Kidney glomerular epithelial cell (primary cell): ENCODE data around the gene PHLPP1.
"Not testable (repeated sequence)": the region's sequence is repeated elsewhere in the genome, so short reads cannot be mapped to it uniquely, and the experiment has no call there.

ENCODE experiments used
- DNase-seq: peaks from one replicate; lab custom pipeline; 2025; lab: John Stamatoyannopoulos, UW

Gene PHLPP1

DNA sequence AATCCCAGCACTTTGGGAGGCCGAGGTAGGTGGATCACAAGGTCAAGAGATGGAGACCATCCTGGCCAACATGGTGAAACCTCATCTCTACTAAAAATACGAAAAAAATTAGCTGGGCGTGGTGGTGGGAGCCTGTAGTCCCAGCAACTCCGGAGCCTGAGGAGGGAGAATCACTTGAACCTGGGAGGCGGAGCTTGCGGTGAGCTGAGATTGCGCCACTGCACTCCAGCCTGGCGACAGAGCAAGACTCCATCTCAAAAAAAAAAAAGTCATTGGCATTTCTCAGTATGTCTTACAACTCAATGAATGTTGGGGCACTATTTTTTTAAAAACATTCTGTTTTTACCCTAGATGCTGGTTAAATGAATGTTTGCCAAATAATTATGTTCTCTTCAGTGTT lies 94.1 kb downstream of the PHLPP1 start:
- not testable (repeated sequence) for DNase-seq

DNA sequence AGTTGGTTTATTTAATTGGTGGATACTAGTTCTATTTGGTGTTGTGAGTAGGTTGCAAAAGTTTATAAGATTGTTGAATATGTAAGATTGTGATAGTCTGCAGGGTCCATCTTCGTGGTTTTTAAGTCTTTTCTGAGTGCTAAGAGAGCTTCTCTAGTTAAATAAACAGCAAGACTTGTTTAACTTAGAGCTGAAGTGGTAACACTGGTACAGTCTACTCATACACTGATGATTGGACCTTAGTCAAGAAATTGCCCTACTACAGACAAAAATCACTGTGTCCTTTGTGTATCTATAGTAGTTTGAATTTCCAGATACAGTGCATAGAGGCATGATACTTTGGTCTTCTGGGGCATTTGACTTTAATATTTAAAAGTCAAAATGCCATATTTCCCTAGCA lies 94.6 kb downstream of the PHLPP1 start:
- no peak for DNase-seq

DNA sequence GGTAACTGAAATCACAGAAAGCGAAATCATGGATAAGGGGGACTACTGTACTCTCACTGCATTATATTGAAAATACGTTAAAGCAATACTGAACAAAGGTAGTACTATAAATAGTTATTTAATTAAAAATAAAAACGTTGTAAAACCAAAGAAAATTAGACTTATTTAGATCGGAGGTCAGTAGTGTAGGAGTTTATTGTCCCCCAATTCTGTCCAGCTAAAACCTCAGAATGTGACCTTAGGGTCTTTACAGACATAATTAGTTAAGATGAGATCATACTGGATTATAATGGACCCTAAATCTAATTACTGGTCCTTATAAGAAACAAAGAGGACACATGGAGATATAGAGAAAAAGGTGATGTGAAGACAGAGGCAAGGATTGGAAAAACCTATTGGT lies 95.3 kb downstream of the PHLPP1 start:
- no peak for DNase-seq

DNA sequence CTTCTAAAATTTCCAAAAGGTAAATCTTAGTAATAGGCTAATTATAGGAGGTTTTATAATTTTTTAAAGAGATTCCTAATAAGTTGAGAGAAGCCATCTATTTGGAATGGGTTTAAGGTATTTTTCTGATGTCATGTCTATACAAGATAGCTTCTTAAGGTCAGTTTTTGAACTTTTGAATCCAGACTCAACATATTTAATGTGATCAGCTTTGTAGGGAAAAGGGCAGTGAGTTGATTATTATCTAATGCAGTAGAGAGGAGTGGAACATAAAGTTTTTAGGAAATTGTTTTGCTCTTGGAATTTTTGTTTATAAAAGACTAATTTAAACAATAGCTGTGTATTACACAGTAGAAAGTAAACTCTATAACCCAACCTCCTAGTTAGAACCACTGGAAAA lies 96.3 kb downstream of the PHLPP1 start:
- DNase-seq = no peak

DNA sequence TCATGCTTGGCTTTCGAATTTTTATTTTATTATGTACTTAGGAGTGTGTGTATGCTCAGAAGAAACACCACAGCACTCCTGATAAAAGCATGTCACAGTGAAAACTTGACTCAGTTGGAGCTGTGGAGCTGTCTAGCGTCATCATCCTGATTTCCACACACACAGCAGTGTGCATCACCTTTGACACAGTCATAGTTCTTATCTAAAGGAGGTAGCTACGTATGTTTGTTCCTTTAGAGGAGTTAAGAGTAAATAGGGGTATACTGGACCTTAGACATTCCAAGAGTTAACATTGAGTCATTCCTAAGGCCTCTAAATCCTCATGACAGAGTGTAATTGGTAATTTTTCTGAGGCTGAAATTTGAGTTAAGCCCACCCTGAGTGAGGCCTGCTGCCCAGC lies 96.9 kb downstream of the PHLPP1 start:
- DNase-seq = no peak

DNA sequence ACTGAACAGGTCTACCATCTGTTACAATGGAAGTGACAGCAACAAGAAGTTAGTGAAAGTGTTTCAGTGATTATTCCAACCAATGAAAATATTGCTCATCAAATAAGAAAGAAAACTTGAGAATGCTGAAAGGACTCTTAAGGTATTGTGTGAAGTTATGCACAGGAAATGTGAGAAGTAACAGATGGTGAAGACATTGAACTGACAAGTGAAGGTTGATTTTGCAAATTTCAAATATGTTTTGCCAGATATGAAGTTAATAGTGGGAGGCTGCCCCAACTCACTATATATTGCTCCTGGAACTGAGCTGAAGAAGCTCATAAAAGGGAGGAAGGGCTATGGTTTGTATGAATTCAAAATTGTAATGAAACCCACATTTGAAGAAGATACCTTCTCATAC lies 97.5 kb downstream of the PHLPP1 start:
- no peak for DNase-seq

DNA sequence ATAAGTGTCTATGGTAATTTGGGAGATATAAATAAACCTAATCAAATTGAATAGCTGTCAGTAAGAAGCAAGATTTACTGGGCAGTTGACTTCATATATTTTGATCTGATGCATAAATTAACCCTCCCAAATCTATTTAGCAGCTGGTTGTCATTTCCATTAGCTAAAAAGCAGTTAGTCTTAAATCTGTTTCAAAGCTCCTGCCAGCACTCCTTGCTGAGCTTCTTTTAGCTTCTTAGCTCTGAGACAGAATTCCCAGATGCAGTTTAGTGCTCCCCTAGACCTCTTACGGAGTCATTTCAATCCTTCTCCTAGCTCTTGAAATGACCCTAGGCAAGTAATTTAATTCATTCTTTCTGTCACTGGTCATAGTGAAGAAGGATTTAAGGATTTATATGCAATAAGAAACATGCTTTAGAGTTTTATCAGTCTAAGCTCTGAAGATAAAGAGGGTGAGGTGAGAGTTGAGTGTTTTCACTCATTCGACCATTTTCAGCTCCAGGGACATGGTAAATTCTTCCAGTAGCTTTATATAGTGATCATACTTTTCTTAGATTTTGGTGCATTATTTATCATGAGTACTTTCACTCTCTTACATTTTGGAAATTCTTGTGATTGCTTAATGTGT lies 98.9 kb downstream of the PHLPP1 start:
- DNase-seq = no peak

DNA sequence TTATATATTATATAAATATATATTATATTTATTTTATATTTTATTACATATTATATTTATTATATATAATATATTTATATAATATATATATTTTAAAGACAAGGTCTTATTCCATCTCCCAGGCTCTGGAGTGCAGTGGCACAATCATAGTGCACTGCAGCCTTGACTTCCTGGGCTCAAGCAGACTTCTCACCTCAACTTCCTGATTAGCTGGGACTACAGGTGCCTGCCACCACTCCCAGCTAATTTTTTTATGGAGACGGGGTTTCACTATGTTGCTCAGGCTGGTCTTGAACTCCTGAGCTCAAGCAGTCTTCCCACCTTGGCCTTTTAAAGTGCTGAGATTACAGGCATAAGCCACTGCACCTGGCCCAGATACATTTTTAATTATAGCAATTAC lies 110.0 kb downstream of the PHLPP1 start:
- no peak for DNase-seq

DNA sequence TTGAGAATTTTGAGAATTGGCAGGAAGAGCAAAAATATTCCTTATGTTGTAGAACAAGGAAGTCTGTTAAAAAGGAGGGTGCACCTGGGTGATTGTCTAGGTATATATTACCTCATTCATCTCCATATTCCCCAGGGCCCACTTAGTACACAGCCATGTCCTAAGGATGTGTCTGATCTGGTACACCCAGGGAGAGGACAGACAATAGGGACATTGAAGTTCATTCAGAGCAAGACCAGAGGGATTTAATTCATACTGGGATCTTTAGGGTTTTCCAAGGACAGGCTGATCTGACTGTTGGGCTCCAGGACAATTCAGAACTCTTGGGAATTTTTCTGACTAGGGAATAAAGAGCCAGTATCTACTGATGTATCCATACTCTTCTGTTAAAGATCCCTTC lies 112.1 kb downstream of the PHLPP1 start:
- DNase-seq = no peak

DNA sequence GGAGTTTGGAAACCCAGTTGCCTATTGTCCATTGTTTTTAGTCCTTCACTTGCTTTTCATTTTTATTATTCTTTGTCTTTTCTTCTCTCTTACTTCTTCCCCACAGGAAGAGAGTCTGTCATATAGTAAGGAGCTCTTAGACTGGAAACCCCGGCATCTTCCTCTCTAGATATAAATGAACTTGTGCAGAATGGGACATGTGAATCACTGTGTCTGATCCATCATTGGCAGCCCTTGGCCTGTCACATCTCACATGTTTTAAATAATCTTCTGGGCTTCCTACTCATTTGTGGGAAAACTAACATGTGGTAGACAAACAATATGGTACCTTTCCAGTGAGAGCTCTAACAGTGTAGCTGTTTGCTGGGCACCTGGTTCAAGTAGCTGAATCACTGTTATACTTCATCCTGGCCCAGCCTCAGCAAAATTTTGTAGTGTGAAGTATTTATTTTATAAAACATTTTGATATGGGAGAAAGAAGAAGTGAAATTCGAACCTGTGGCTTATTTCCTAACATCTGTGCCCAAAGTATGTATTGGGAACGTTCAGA lies 112.8 kb downstream of the PHLPP1 start:
- no peak for DNase-seq

DNA sequence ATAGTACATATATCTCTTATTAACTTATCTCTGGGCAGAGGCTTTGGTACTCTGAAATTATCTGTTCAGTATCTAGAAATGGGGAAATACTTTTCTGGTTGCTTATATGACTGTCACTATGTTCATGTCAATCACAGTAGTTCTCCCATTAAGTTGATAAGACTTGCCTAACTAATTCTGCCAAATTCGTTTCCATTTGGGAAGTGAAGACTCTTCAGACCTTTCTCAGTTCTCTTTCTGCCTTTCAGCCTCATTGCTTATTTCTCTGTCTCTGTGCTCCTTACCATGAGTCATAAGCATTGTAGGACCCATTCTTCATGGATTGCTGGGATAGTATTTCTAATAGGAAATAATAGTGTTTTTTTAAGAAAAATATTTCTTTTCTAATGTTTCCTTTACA lies 113.5 kb downstream of the PHLPP1 start:
- no peak for DNase-seq

DNA sequence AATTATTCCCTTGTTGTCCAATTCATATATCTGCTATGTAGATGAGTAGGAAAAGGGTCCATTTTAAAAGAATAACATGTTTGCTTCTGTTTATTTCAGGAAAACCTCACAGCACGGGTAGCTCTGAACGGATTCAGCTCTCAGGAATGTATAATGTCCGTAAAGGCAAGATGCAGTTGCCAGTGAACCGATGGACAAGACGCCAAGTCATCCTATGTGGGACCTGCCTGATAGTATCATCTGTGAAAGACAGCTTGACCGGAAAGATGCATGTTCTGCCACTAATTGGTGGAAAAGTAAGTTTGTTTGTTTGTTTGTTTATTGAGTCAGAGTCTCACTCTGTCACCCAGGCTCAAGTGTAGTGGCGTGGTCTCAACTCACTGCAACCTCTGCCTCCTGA lies 114.6 kb downstream of the PHLPP1 start:
- no peak for DNase-seq

DNA sequence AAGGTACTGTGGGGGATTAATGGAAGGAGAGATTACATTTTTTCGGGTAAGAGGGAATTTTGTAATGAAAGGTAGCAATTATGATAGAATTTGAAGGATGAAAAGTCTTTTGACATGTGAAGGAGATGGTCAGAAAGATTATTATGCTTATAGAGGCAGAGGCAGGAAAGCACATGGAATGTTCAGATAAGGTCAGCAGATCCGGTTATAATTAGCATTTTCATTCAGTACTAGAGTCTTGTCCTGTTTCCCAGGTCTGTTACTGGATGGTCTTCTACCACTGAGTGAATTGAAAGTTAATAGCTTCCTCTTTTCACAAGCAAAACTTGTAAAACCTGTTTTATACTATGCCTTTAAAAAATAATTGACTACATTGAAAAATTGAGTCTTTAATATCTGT lies 116.9 kb downstream of the PHLPP1 start:
- DNase-seq = no peak

DNA sequence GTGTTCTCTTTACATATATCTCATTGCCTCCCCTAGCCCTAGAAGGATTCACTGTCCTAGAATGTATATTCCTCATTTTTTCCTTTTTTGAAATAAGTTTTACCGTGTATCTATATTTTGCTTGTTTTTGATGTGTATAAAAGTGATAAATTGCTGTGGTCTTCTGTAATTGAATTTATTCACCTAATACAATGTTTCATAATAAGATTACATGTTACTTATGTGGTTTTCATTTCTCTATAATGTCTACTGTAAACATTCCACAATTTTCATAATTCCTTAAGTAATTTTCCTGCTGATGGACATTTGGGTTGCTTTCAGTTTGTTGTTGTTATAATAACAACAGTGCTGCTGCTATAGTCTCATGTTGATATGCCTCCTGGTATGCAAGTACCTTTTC lies 118.2 kb downstream of the PHLPP1 start:
- DNase-seq = no peak

DNA sequence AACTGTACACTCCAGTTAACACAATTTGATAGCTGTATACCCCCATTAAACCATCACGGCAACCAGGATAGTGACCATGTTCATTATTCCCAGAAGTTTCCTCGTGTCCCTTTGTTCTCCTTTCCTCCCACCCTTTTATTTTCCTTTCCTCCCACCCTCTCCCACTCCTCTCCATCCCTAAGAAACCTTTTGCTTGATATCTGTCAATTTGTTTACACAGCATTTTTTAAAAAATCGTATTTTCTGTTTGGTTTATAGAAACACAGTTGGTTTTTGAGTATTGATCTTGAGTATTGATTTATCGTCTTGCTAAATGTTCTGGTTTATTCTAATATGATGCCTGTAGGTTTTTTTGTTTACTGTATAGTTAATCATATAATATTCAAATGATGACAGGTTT lies 119.4 kb downstream of the PHLPP1 start:
- DNase-seq = no peak

DNA sequence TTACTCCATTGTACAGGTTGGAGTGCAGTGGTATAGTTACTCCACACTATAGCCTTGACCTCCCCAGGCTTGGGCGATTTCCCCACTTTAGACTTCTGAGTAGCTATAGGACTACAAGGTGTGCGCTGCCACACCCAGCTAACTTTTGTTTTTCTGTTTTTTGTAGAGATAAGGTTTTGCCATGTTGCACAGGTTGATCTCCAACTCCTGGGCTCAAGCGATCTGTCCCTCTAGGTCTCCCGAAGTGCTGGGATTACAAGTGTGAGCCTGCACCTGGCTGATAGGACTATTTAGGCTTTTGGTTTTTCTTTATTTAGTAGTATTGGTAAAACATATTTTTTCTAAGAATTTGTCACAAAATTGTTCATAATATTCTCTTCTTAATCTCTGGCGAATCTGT lies 121.7 kb downstream of the PHLPP1 start:
- DNase-seq = no peak

DNA sequence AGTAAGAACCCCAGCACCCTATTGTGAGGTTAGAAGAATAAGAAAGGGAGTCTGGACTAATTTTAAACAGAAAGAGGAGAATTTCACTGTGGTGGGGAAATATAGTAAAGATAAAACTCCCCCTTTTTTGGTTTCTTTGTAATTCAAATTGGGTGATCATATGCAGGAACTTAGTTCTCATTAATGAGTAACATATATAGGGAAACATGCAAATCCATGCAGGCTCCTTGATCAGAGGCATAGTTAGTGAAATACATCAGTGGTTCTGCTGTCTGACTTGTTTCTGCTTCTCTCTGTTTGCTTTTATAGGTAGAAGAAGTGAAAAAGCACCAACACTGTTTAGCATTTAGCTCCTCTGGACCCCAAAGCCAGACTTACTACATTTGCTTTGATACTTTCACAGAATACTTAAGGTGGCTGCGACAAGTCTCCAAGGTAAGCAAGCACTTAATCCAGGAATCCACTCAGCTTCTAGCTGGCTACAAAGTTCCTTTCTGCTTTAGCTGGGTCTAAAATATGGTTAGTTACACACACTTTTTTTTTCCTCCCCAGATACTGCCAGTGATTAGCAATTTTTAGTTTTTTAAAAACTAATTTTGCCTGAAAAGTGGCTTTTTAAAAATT lies 123.2 kb downstream of the PHLPP1 start:
- DNase-seq = no peak

DNA sequence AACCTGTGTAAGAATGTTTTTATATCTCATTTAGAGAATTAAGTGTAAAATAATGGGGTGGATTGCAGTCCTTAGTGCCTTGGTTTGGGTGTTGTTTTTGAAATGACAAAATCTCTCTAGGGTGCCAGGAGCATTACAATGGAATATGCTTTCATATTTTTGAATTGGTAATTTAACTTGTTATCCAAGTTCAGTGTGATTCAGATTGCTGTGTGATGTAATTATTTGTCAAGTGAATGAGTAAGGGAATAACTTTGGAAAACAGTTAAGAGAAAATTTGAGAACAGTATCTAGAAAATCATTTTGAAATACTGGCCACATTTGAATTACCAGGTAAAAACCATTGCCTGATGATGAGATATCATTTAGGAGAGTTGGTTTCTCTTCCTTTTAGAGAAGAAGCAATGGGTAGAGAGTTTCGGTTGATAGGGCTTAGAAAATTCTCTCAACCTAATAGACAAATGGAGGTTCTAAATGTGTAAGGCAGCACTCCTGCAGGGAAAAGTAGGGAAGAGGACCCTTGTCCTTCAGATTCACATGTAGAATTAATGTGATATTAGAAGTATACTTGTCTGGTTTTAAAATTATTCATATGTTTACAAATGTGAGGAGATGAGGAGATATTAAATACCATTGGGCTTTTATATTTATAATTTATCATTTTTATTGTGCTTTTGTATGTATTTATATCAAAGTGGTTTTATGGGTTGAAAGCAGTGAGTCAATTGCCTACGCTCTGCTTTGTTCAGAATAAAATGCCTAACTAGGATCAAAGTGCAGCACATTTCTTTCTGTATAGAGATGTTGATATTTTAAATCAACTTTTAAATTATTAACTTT lies 124.8 kb downstream of the PHLPP1 start:
- DNase-seq = no peak

DNA sequence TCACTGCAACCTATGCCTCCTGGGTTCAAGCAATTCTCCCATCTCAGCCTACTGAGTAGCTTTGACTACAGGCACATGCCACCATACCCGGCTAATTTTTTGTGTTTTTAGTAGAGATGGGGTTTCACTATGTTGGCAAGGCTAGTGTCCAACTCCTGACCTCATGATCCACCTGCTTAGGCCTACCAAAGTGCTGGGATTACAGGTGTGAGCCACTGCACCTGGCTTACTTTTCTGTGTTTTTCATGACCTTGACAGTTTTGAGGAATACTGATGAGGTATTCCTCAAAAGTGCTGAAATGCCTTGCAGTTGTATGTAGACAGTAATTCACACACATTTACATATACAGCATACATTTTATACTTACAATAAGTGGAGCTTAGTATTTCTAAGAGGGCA lies 126.1 kb downstream of the PHLPP1 start:
- no peak for DNase-seq

DNA sequence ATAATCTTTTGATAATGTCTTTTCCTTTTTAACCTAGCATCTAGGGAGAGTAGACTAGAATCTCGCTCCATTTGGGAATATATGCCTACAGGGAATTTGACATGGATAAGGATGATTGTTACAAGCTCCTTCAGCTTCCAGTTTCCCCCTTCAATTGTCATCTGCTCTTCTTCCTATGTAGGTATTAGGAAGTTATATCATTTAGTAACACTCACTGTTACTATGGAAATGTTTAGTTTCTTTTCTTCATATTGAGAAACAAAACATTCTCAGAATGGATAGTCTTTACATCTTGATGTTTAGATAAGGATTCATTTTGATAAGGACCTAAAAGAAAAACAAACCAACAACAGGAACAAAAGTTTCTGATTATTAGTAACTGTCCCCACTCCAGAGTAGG lies 127.6 kb downstream of the PHLPP1 start:
- no peak for DNase-seq

DNA sequence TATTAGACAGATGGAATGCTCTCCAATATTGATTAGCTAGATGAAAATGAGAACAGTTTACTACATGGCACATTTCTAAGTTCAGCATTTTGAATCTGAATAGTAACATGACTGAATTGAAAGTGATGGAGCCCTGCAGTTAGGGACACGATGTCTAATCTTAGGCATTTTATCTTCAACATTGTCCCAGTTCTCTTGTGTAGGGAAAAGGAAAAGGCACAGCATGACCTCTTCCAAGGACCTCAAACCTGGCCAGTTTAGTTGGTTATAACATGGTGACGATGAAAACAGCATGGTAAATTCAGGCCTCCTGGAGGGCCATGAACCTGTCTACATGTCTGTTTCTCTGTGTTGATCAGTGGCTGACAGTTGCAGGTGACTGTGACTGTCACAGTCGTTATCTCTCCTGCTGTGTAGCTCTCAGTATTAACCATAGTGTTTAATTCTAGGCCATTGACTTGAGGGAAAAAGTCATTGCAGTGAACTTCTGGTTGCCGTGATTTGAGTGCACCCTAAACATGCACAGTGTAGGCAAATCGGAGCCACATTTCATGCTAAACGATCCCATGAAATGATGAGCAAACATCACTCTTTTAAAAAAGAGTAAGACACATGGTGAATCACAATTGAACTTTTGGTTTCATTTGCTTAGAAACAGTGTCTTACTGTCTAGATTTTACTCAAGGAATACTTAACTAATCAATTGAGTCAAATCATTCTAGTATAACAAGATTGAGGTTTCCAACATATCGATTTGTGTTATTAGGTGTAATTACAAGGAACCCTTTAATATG lies 129.7 kb downstream of the PHLPP1 start:
- DNase-seq = no peak

DNA sequence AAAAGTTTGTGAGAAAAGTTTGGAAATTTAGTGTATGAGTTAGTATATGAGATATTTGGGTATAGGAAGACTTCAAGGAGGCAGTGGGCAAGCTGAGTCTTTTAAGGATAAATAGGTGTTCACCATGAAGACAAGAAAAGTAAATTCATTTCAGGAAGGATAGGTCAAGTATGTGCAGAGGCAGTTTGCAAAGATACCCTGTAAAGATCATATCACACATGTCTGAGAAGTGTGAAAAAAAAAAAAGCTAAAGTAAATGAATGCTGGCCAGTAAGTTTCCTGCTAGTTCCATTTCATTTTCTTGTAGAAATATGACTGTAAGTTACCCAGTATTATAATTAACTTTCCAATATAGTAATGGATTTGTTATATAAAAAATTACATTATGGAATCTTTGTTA lies 131.0 kb downstream of the PHLPP1 start:
- DNase-seq = no peak
